K562 (cell line): Measurements from ENCODE around the gene UTP15. TPM values are rescaled to one million over a fixed set of nuclear protein-coding genes. Genes with fewer than 3 reads are reported as not detected.

Source experiments
- ATAC-seq: fragments of 200-7000 bp; cut with Tn5 transposase; 3 replicates; pipeline ENCODE4 v1.9.1; 2020; ENCODE audit warnings: moderate library complexity
- BruUV-seq: library from RNA; stranded (reverse); fragments of 400-500 nt; replicated peaks from 2 replicates; lab custom pipeline; 2021; lab: Mats Ljungman, UMichigan
- CTCF ChIA-PET: fragments of 300-600 bp; formaldehyde crosslinking; extraction: SDS; loops from one replicate; lab custom pipeline; 2021; ENCODE audit warnings: low intra/inter-chr PET ratio; lab: Yijun Ruan, JAX
- POLR2A ChIA-PET: fragments of 300-600, 350-650 bp; sonication (Branson Sonifier 250); formaldehyde crosslinking; extraction: SDS; loops from one replicate; lab custom pipeline; 2021; ENCODE audit warnings: antibody characterized with exemption, inconsistent platforms; lab: Yijun Ruan, JAX
- DNase-seq, 4 experiments: peaks; one replicate each; pipeline versions ENCODE4 v3.0.0 to v3.0.0-alpha.2; 2011 to 2018; ENCODE audit warnings: low spot score in 3 of 4, mixed read lengths in 3 of 4; ENCODE audit errors: extremely low read depth in 1 of 4
- FAIRE-seq: peaks from 2 replicates; lab custom pipeline; 2011; peaks lifted over from hg19 to GRCh38; lab: Jason Lieb, UNC
- H2AFZ ChIP-seq: 2 replicates; pipeline ENCODE4 v1.6.0; 2011; ENCODE audit warnings: low read depth, low read length, control low read depth, inconsistent platforms
- H3K27ac ChIP-seq: fragments of 200-600 bp; 3 replicates; pipeline ENCODE4 v1.8.0; 2011; ENCODE audit warnings: low read depth, mild to moderate bottlenecking, control low read depth, inconsistent platforms, low read length, moderate library complexity, mixed read lengths; ENCODE audit errors: extremely low read depth
- H3K27me3 ChIP-seq, 2 experiments: fragments of 300-600 bp in 1 of 2; 2 replicates in 1 of 2; 3 replicates in 1 of 2; pipeline versions ENCODE4 v1.6.0 to v1.8.0; 2011; ENCODE audit warnings: inconsistent platforms in 2 of 2, low read length in 2 of 2, mild to moderate bottlenecking in 1 of 2, mixed read lengths in 1 of 2, moderate library complexity in 1 of 2; ENCODE audit not compliant: control insufficient read depth in 2 of 2, insufficient read depth in 2 of 2
- H3K36me3 ChIP-seq: fragments of 300-600 bp; 3 replicates; pipeline ENCODE4 v1.8.0; 2011; ENCODE audit warnings: mild to moderate bottlenecking, low read length, inconsistent platforms; ENCODE audit not compliant: control insufficient read depth, insufficient read depth
- H3K4me1 ChIP-seq, 2 experiments: fragments of 200-600 bp in 1 of 2; replicated peaks in 1 of 2; 2 replicates in 1 of 2; 3 replicates in 1 of 2; pipeline versions ENCODE4 v1.5.1 to v1.8.0; 2011; ENCODE audit warnings: inconsistent platforms in 2 of 2, low read length in 2 of 2, mild to moderate bottlenecking in 1 of 2, mixed read lengths in 1 of 2, moderate library complexity in 1 of 2; ENCODE audit not compliant: control insufficient read depth in 2 of 2, insufficient read depth in 2 of 2
- H3K4me2 ChIP-seq: 2 replicates; pipeline ENCODE4 v1.6.1; 2011; ENCODE audit warnings: low read length, control low read depth, inconsistent platforms, mixed read lengths; ENCODE audit not compliant: insufficient read depth
- H3K4me3 ChIP-seq: fragments of 200-600 bp; sonication (generic), shearing (Covaris generic); 2 replicates; pipeline ENCODE4 v1.5.1; 2016; ENCODE audit warnings: control low read depth, inconsistent platforms
- H3K79me2 ChIP-seq: fragments of 200-600 bp; 3 replicates; pipeline ENCODE4 v1.8.0; 2011; ENCODE audit warnings: low read length, inconsistent platforms; ENCODE audit not compliant: control insufficient read depth, insufficient read depth
- H3K9ac ChIP-seq, 2 experiments: 2 replicates each; pipeline versions ENCODE4 v1.6.0 to v1.6.1; 2011; ENCODE audit warnings: low read depth in 2 of 2, low read length in 2 of 2, control low read depth in 1 of 2, inconsistent platforms in 1 of 2, mild to moderate bottlenecking in 1 of 2, mixed read lengths in 1 of 2; ENCODE audit not compliant: insufficient read depth in 1 of 2
- H3K9me1 ChIP-seq: one replicate; pipeline ENCODE4 v1.6.0; 2011; ENCODE audit warnings: inconsistent platforms, mild to moderate bottlenecking, low read length, moderate library complexity; ENCODE audit not compliant: control insufficient read depth, insufficient read depth
- H3K9me3 ChIP-seq: replicated peaks from 2 replicates; pipeline ENCODE4 v1.5.1; 2011; ENCODE audit warnings: low read depth, low read length, inconsistent platforms; ENCODE audit not compliant: control insufficient read depth, insufficient read depth
- H4K20me1 ChIP-seq: replicated peaks from 2 replicates; pipeline ENCODE4 v1.6.1; 2011; ENCODE audit warnings: low read length, inconsistent platforms, mixed read lengths; ENCODE audit not compliant: control insufficient read depth, insufficient read depth
- CSDE1 ChIP-seq, 2 experiments: fragments of 450-650 bp; IDR thresholded peaks; 2 replicates each; pipeline ENCODE4 v1.6.1; 2016; ENCODE audit warnings: mild to moderate bottlenecking in 1 of 2
- EHMT2 ChIP-seq: fragments of 450-650 bp; IDR thresholded peaks from 2 replicates; pipeline ENCODE4 v1.6.1; 2018; ENCODE audit warnings: antibody characterized with exemption
- HOMEZ ChIP-seq: fragments of 250-450 bp; sonication (Bioruptor Pico); IDR thresholded peaks from 2 replicates; pipeline ENCODE4 v1.4.0; 2020; ENCODE audit warnings: mild to moderate bottlenecking, moderate library complexity
- NCOA6 ChIP-seq: fragments of 450-650 bp; IDR thresholded peaks from 2 replicates; pipeline ENCODE4 v1.6.1; 2017; ENCODE audit warnings: mild to moderate bottlenecking
- NFATC3 ChIP-seq: fragments of 450-650 bp; IDR thresholded peaks from 2 replicates; pipeline ENCODE4 v1.6.1; 2017; ENCODE audit warnings: mild to moderate bottlenecking
- NFIC ChIP-seq: fragments of 450-650 bp; IDR thresholded peaks from 2 replicates; pipeline ENCODE4 v1.6.1; 2017; ENCODE audit warnings: mild to moderate bottlenecking, inconsistent platforms
- RBM25 ChIP-seq: fragments of 200-400 bp; formaldehyde crosslinking; IDR thresholded peaks from 2 replicates; pipeline ENCODE4 v1.6.1; 2018; ENCODE audit warnings: low read length, low read depth, moderate library complexity; ENCODE audit not compliant: severe bottlenecking
- SIRT6 ChIP-seq: IDR thresholded peaks from one replicate; pipeline ENCODE4 v1.6.1; 2012; ENCODE audit warnings: low read depth, mild to moderate bottlenecking, control low read depth, inconsistent platforms, low read length, moderate library complexity
- ZNF121 ChIP-seq: sonication (generic); formaldehyde crosslinking; conservative IDR thresholded peaks from 2 replicates; pipeline ENCODE4 v1.8.0; 2022; ENCODE audit warnings: missing genetic modification reagents
- WGBS: fragments of 100-300 bp; shearing (Covaris generic); methylation state at CpG from one replicate; pipeline ENCODE4 v1.1.6; 2016; ENCODE audit warnings: low coverage, mixed read lengths; ENCODE audit not compliant: insufficient coverage; ENCODE audit errors: missing lambda C conversion rate; 5-methylcytosine and 5-hydroxymethylcytosine counted together
- in situ Hi-C: fragments of 300-500 bp; cut with MboI; formaldehyde crosslinking; loops from 4 replicates; pipeline ENCODE4 v1.15.0; 2018; ENCODE audit warnings: inconsistent platforms, mixed read lengths
- intact Hi-C: fragments of 100-400 bp; cut with micrococcal nuclease; formaldehyde crosslinking; loops from 2 replicates; pipeline ENCODE4 v1.14.2; 2022
- polyA plus RNA-seq, 8 experiments: library from polyadenylated mRNA; depleted of rRNA in 4 of 8; stranded (reverse) in 5 of 8; unstranded in 3 of 8; fragments of >200 nt; fragmentation: Nextera tagmentation in 2 of 8; fragmentation: Illumina TruSeq in 1 of 8; extraction: Ambion mirVana in 2 of 8; extraction: Trizol in 1 of 8; gene quantifications; 2 replicates each; pipeline versions ENCODE4 v1.2.1 to v1.2.3, GENCODE V29; 2011 to 2014; ENCODE audit warnings: inconsistent platforms in 1 of 8, missing spikeins in 1 of 8
- total RNA-seq, 7 experiments: library from RNA; depleted of rRNA in 6 of 7; stranded (reverse); fragments of >200 nt in 6 of 7; fragmentation: Illumina TruSeq in 2 of 7; extraction: Trizol in 2 of 7; gene quantifications; 2 replicates each; pipeline versions ENCODE4 v1.2.1 to v1.2.3, GENCODE V29; 2011 to 2021; ENCODE audit warnings: low replicate concordance in 1 of 7
- TF ChIP-seq, protein P1 (sequence below): fragments of 250-450 bp; sonication (Bioruptor Pico); IDR thresholded peaks from 2 replicates; pipeline ENCODE4 v1.5.0; 2021

Gene UTP15
- total and polyA plus RNA-seq, 9 of the 15 experiments (the other 6 are each of a cell fraction or from before 2014, with no cell fraction given): 28.1 to 49.3 (median 37.0) TPM

DNA sequence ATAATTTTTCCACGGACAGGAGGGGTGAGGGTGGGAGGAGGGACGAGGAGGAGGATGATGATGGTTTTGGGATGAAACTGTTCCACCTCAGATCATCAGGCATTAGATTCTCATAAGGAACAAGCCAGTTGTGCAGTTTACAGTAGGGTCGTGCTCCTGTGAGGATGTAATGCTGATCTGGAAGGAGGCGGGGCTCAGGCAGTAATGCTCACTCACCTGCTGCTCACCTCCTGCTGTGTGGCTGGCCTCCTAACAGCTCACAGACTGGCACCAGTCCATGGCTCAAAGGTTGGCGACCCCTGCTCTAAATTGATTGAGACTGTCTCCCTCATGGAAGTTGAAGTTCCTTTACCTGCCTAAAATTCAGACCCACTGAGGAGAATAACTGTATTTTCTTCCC is 33.3 kb upstream of the UTP15 start:
- CTCF ChIA-PET: no interaction called here
- H3K27me3 ChIP-seq: peaks cover 17 to 22% of the 10 kb centered on the region in 2 experiments; a peak in 4 of 5 replicates
- H3K79me2 ChIP-seq: no peaks in the 10 kb centered on the region
- 0% methylated on average over 5 of the region's 5 CpGs for WGBS
- POLR2A ChIA-PET: no interaction called here
- no peak for TF ChIP-seq NFATC3
- no peak for TF ChIP-seq CSDE1 (IDR thresholded peaks at IDR 0.05)
- no peak for TF ChIP-seq EHMT2
- no peak for TF ChIP-seq SIRT6
- H3K9me1 ChIP-seq: no peaks in the 10 kb centered on the region
- H4K20me1 ChIP-seq: no peaks in the 10 kb centered on the region
- intact Hi-C loops: no loop called here
- no peak for ATAC-seq
- no peaks in the 10 kb centered on the region for H3K36me3 ChIP-seq
- H3K4me3 ChIP-seq: no peak overlapping the region
- in situ Hi-C loops: no loop called here
- H3K9ac ChIP-seq: no peak overlapping the region
- H3K4me1 ChIP-seq: no peaks in the 10 kb centered on the region
- DNase-seq: no peak
- BruUV-seq: no TSS peak
- H3K9me3 ChIP-seq: no peaks in the 10 kb centered on the region
- H2AFZ ChIP-seq: no peak overlapping the region
- H3K27ac ChIP-seq: no peak overlapping the region
- no peak for FAIRE-seq
- H3K4me2 ChIP-seq: no peak overlapping the region

- 3% methylated on average over 5 of the region's 5 CpGs for WGBS
- H3K4me1 ChIP-seq: no peaks in the 10 kb centered on the region
- H3K36me3 ChIP-seq: no peaks in the 10 kb centered on the region
- no peak overlapping the region for H3K4me3 ChIP-seq
- ChIA-PET POLR2A (no interaction called here), CTCF (no interaction called here)
- H2AFZ ChIP-seq: no peak overlapping the region
- H4K20me1 ChIP-seq: no peaks in the 10 kb centered on the region
- no peak for FAIRE-seq
- peaks cover 15 to 17% of the 10 kb centered on the region in 2 experiments; a peak in 4 of 5 replicates for H3K27me3 ChIP-seq
- no peak overlapping the region for H3K9ac ChIP-seq
- no peak for DNase-seq
- no peak overlapping the region for H3K4me2 ChIP-seq
- ATAC-seq: no peak
- no peaks in the 10 kb centered on the region for H3K9me3 ChIP-seq
- in situ Hi-C loops (no loop called here), intact Hi-C loops (no loop called here)
- no peak overlapping the region for H3K27ac ChIP-seq
- no peaks in the 10 kb centered on the region for H3K9me1 ChIP-seq
- no peaks in the 10 kb centered on the region for H3K79me2 ChIP-seq
- TF ChIP-seq RBM25 (no peak), NCOA6 (no peak), HOMEZ (CRISPR knock-in tag) (no peak), ZNF121 (CRISPR knock-in tag) (no peak), NFIC (peak; percentile 71)
- TF ChIP-seq, protein P1, sequence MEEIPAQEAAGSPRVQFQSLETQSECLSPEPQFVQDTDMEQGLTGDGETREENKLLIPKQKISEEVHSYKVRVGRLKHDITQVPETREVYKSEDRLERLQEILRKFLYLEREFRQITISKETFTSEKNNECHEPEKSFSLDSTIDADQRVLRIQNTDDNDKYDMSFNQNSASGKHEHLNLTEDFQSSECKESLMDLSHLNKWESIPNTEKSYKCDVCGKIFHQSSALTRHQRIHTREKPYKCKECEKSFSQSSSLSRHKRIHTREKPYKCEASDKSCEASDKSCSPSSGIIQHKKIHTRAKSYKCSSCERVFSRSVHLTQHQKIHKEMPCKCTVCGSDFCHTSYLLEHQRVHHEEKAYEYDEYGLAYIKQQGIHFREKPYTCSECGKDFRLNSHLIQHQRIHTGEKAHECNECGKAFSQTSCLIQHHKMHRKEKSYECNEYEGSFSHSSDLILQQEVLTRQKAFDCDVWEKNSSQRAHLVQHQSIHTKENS (CRISPR knock-in tag): no peak
- no TSS peak for BruUV-seq
Observed at GRCh38 chr5:73534011-73534644, 31.4 kb upstream of the UTP15 start.
